Stimulated activated CD4-positive, alpha-beta T cell treated with anti-CD3 and anti-CD28 coated beads, Interleukin-2, amount 100 ng/mL, for 4 hours (primary cell): Measurements from ENCODE around the gene ATP8B4.

Source experiments
- DNase-seq: peaks from one replicate; pipeline ENCODE4 v3.0.0-alpha.2; 2020; ENCODE audit warnings: low read depth

ATP8B4 gene

GRCh38 chr15:49898097-49898496 lies 220.9 kb downstream of the ATP8B4 start:
- DNase-seq = no peak

- no peak for DNase-seq
Measured at GRCh38 chr15:49895347-49896223, 223.4 kb downstream of the ATP8B4 start.

GRCh38 chr15:49890689-49891088 lies 228.3 kb downstream of the ATP8B4 start:
- DNase-seq = no peak

GRCh38 chr15:49889536-49889935 lies 229.5 kb downstream of the ATP8B4 start:
- no peak for DNase-seq

- DNase-seq = no peak
Measured at GRCh38 chr15:49888734-49889133, 230.3 kb downstream of the ATP8B4 start.

GRCh38 chr15:49888323-49888693 lies 230.7 kb downstream of the ATP8B4 start:
- DNase-seq = no peak

GRCh38 chr15:49887659-49888322 lies 231.2 kb downstream of the ATP8B4 start:
- DNase-seq = no peak

GRCh38 chr15:49883121-49883520 lies 235.9 kb downstream of the ATP8B4 start:
- no peak for DNase-seq

GRCh38 chr15:49881866-49882265 lies 237.2 kb downstream of the ATP8B4 start:
- DNase-seq = no peak

- DNase-seq = no peak
Measured at GRCh38 chr15:49881433-49881832, 237.6 kb downstream of the ATP8B4 start.

GRCh38 chr15:49877873-49878521 lies 241.0 kb downstream of the ATP8B4 start:
- DNase-seq = no peak

- no peak for DNase-seq
Measured at GRCh38 chr15:49877117-49877872, 241.7 kb downstream of the ATP8B4 start.

GRCh38 chr15:49876401-49877038 lies 242.5 kb downstream of the ATP8B4 start:
- DNase-seq = no peak

- no peak for DNase-seq
Measured at GRCh38 chr15:49875392-49875791, 243.6 kb downstream of the ATP8B4 start.

GRCh38 chr15:49870472-49870871 lies 248.6 kb downstream of the ATP8B4 start:
- no peak for DNase-seq

GRCh38 chr15:49868348-49868747 lies 250.7 kb downstream of the ATP8B4 start:
- DNase-seq = no peak

GRCh38 chr15:49865925-49866757 lies 252.9 kb downstream of the ATP8B4 start:
- no peak for DNase-seq

- DNase-seq = no peak
Measured at GRCh38 chr15:49864251-49864650, 254.8 kb downstream of the ATP8B4 start.

- DNase-seq = no peak
Measured at GRCh38 chr15:49863431-49864224, 255.4 kb downstream of the ATP8B4 start.

GRCh38 chr15:49860101-49860500 lies 258.9 kb downstream of the ATP8B4 start:
- DNase-seq = no peak
